HepG2 (cell line): Measurements from ENCODE around the gene NYAP2. TPM values are rescaled to one million over a fixed set of nuclear protein-coding genes. Genes with fewer than 3 reads are reported as not detected.

Experiments
- ATAC-seq: fragments of 200-7000 bp; cut with Tn5 transposase; 3 replicates; pipeline ENCODE4 v1.9.1; 2020; ENCODE audit warnings: mild to moderate bottlenecking, moderate library complexity
- BruUV-seq: library from RNA; stranded (reverse); fragments of 400-500 nt; replicated peaks from 2 replicates; lab custom pipeline; 2021; lab: Mats Ljungman, UMichigan
- CTCF ChIA-PET: fragments of 300-600 bp; formaldehyde crosslinking; extraction: SDS; loops from one replicate; lab custom pipeline; 2021; ENCODE audit warnings: low total read pairs, inconsistent platforms, low intra/inter-chr PET ratio; lab: Yijun Ruan, JAX
- POLR2A ChIA-PET: fragments of 350-600 bp; sonication (Branson Sonifier 250); formaldehyde crosslinking; loops from one replicate; lab custom pipeline; 2020; ENCODE audit warnings: antibody characterized with exemption, inconsistent platforms; lab: Yijun Ruan, JAX
- DNase-seq: peaks from one replicate; pipeline ENCODE4 v3.0.0-alpha.2; 2015; ENCODE audit warnings: low spot score
- FAIRE-seq: peaks from 3 replicates; lab custom pipeline; 2011; peaks lifted over from hg19 to GRCh38; lab: Jason Lieb, UNC
- H2AFZ ChIP-seq: one replicate; pipeline ENCODE4 v1.6.1; 2011; ENCODE audit warnings: low read length, inconsistent platforms
- H3K27ac ChIP-seq: fragments of 300-600 bp; 3 replicates; pipeline ENCODE4 v1.8.0; 2011; ENCODE audit warnings: mixed run types, mild to moderate bottlenecking, mixed read lengths, low read length, inconsistent platforms; ENCODE audit not compliant: insufficient read depth; ENCODE audit errors: extremely low read length
- H3K27me3 ChIP-seq, 2 experiments: fragments of 200-600 bp in 1 of 2; 2 replicates in 1 of 2; 3 replicates in 1 of 2; pipeline versions ENCODE4 v1.6.0 to v1.8.0; 2011; ENCODE audit warnings: low read length in 2 of 2, mild to moderate bottlenecking in 2 of 2, moderate library complexity in 2 of 2, inconsistent platforms in 1 of 2; ENCODE audit not compliant: insufficient read depth in 2 of 2, control insufficient read depth in 1 of 2
- H3K36me3 ChIP-seq, 2 experiments: fragments of 200-600 bp in 1 of 2; replicated peaks in 1 of 2; 2 replicates in 1 of 2; 3 replicates in 1 of 2; pipeline versions ENCODE4 v1.5.1 to v1.8.0; 2011; ENCODE audit warnings: low read length in 2 of 2, inconsistent platforms in 1 of 2; ENCODE audit not compliant: insufficient read depth in 2 of 2, control insufficient read depth in 1 of 2
- H3K4me1 ChIP-seq: 2 replicates; pipeline ENCODE4 v1.5.1; 2012; ENCODE audit warnings: low read length, inconsistent platforms; ENCODE audit not compliant: insufficient read depth
- H3K4me2 ChIP-seq: 2 replicates; pipeline ENCODE4 v1.6.0; 2011; ENCODE audit warnings: low read depth, low read length, inconsistent platforms
- H3K4me3 ChIP-seq, 3 experiments: fragments of 200-600 bp in 1 of 3; sonication (generic), shearing (Covaris generic) in 1 of 3; replicated peaks in 1 of 3; 2 replicates each; pipeline ENCODE4 v1.5.1; 2011 to 2016; ENCODE audit warnings: low read length in 3 of 3, inconsistent platforms in 2 of 3, low read depth in 2 of 3, mild to moderate bottlenecking in 2 of 3, control low read depth in 1 of 3, mixed read lengths in 1 of 3; ENCODE audit not compliant: insufficient read depth in 1 of 3
- H3K79me2 ChIP-seq: one replicate; pipeline ENCODE4 v1.6.1; 2011; ENCODE audit warnings: low read length, inconsistent platforms; ENCODE audit not compliant: insufficient read depth
- H3K9ac ChIP-seq: 2 replicates; pipeline ENCODE4 v1.6.0; 2011; ENCODE audit warnings: mild to moderate bottlenecking, low read depth, low read length, inconsistent platforms; ENCODE audit not compliant: insufficient read depth
- H3K9me3 ChIP-seq: 2 replicates; pipeline ENCODE4 v1.5.1; 2012; ENCODE audit warnings: mild to moderate bottlenecking, low read length
- H4K20me1 ChIP-seq: 2 replicates; pipeline ENCODE4 v1.6.0; 2011; ENCODE audit warnings: inconsistent platforms, mild to moderate bottlenecking, low read length, moderate library complexity; ENCODE audit not compliant: insufficient read depth
- GPBP1L1 ChIP-seq: sonication (generic); formaldehyde crosslinking; IDR thresholded peaks from 2 replicates; pipeline ENCODE4 v1.5.0; 2020; ENCODE audit warnings: mild to moderate bottlenecking, missing genetic modification reagents
- HNF1B ChIP-seq: sonication (generic); formaldehyde crosslinking; IDR thresholded peaks from 2 replicates; pipeline ENCODE4 v1.5.1; 2020; ENCODE audit warnings: mild to moderate bottlenecking, moderate library complexity, missing genetic modification reagents
- MBNL3 ChIP-seq: fragments of 250-450 bp; sonication (Bioruptor Pico); conservative IDR thresholded peaks from 2 replicates; pipeline ENCODE4 v1.8.0; 2022; ENCODE audit warnings: mild to moderate bottlenecking, inconsistent platforms
- MEIS1 ChIP-seq: sonication (generic); formaldehyde crosslinking; IDR thresholded peaks from 2 replicates; pipeline ENCODE4 v1.9.0; 2021; ENCODE audit warnings: mild to moderate bottlenecking, missing genetic modification reagents, moderate library complexity, borderline replicate concordance
- NAIF1 ChIP-seq: sonication (generic); formaldehyde crosslinking; IDR thresholded peaks from 2 replicates; pipeline ENCODE4 v1.5.0; 2020; ENCODE audit warnings: mild to moderate bottlenecking, missing genetic modification reagents, borderline replicate concordance
- PHF5A ChIP-seq: IDR thresholded peaks from one replicate; pipeline ENCODE4 v1.6.1; 2018; ENCODE audit warnings: low read depth, missing genetic modification reagents; ENCODE audit not compliant: unreplicated experiment
- SSRP1 ChIP-seq: IDR thresholded peaks from 2 replicates; pipeline ENCODE4 v1.6.1; 2016; ENCODE audit warnings: control low read depth
- ZNF180 ChIP-seq: sonication (generic); formaldehyde crosslinking; IDR thresholded peaks from 2 replicates; pipeline ENCODE4 v1.4.0; 2020; ENCODE audit warnings: low read depth, missing genetic modification reagents, borderline replicate concordance
- ZNF3 ChIP-seq: IDR thresholded peaks from 2 replicates; pipeline ENCODE4 v1.7.0; 2017; ENCODE audit warnings: inconsistent platforms
- ZNF589 ChIP-seq: sonication (generic); formaldehyde crosslinking; conservative IDR thresholded peaks from 2 replicates; pipeline ENCODE4 v1.8.0; 2022; ENCODE audit warnings: mild to moderate bottlenecking, moderate library complexity, missing genetic modification reagents
- ZNF891 ChIP-seq: sonication (generic); formaldehyde crosslinking; IDR thresholded peaks from 2 replicates; pipeline ENCODE4 v1.5.0; 2020; ENCODE audit warnings: mild to moderate bottlenecking, missing genetic modification reagents
- WGBS: methylation state at CpG from one replicate; pipeline ENCODE4 v1.1.6; 2017; ENCODE audit warnings: low lambda C conversion rate; 5-methylcytosine and 5-hydroxymethylcytosine counted together
- in situ Hi-C: cut with HindIII; loops from 2 replicates; pipeline ENCODE4 v1.10.0; 2017; ENCODE audit warnings: low pct_unique_long_range_greater_than_20kb; ENCODE audit not compliant: extremely low pct_ligation_motif_present
- intact Hi-C: fragments of 100-400 bp; cut with micrococcal nuclease; formaldehyde crosslinking; loops from one replicate; pipeline ENCODE4 v1.10.0; 2022; ENCODE audit not compliant: unreplicated experiment
- polyA plus RNA-seq, 8 experiments: library from polyadenylated mRNA; depleted of rRNA in 3 of 8; stranded (reverse) in 7 of 8; unstranded in 1 of 8; fragments of >200 nt; fragmentation: Illumina TruSeq in 4 of 8; extraction: Trizol in 4 of 8; gene quantifications; 2 replicates each; pipeline versions ENCODE4 v1.2.1 to v1.2.3, GENCODE V29; 2011 to 2016; ENCODE audit warnings: low read depth in 4 of 8, missing spikeins in 1 of 8, mixed read lengths in 1 of 8; ENCODE audit not compliant: insufficient read depth in 1 of 8
- total RNA-seq, 5 experiments: library from RNA; depleted of rRNA; stranded (reverse); fragments of >200 nt; fragmentation: Illumina TruSeq; extraction: Trizol; gene quantifications; 2 replicates each; pipeline ENCODE4 v1.2.3, GENCODE V29; 2016; ENCODE audit warnings: low read depth in 1 of 5

The NYAP2 gene
- total and polyA plus RNA-seq, 2 of the 13 experiments (the other 11 are each of a cell fraction or from before 2014, with no cell fraction given) = not detected

GRCh38 chr2:225428360-225428759 lies 28.9 kb downstream of the NYAP2 start:
- in situ Hi-C loops (no loop called here), intact Hi-C loops (no loop called here)
- ATAC-seq (no peak), FAIRE-seq (no peak), DNase-seq (no peak)
- Histone ChIP-seq H3K4me2 (no peak overlapping the region), H4K20me1 (no peaks in the 10 kb centered on the region), H3K9ac (no peak overlapping the region), H3K4me1 (no peaks in the 10 kb centered on the region), H2AFZ (no peak overlapping the region), H3K27me3 (no peaks in the 10 kb centered on the region), H3K27ac (no peak overlapping the region), H3K36me3 (no peaks in the 10 kb centered on the region), H3K4me3 (no peak overlapping the region), H3K9me3 (no peaks in the 10 kb centered on the region), H3K79me2 (no peaks in the 10 kb centered on the region)
- ChIA-PET CTCF (no interaction called here), POLR2A (no interaction called here)
- 0% methylated on average over 1 of the region's 1 CpG for WGBS
- no peak for TF ChIP-seq ZNF180
- no peak for TF ChIP-seq ZNF3 (CRISPR knock-in tag)
- TF ChIP-seq MBNL3 (CRISPR knock-in tag) = no peak
- TF ChIP-seq ZNF891 (CRISPR knock-in tag) = no peak
- no peak for TF ChIP-seq HNF1B (CRISPR knock-in tag)
- TF ChIP-seq SSRP1 (CRISPR knock-in tag) = no peak
- no peak for TF ChIP-seq NAIF1 (CRISPR knock-in tag)
- TF ChIP-seq PHF5A (CRISPR knock-in tag) = no peak
- no peak for TF ChIP-seq GPBP1L1 (CRISPR knock-in tag)
- TF ChIP-seq ZNF589 (CRISPR knock-in tag) = no peak
- no peak for TF ChIP-seq MEIS1 (CRISPR knock-in tag)
- BruUV-seq = no TSS peak
